Right cardiac atrium (tissue), 5 donors: ENCODE data around the gene GHRHR. TPM values are rescaled to one million over a fixed set of nuclear protein-coding genes. Genes with fewer than 3 reads are reported as not detected.
A peak's percentile ranks its signal among the peaks of the same experiment; 100 is the strongest.

Experiments used
- ATAC-seq, 2 donors: fragments of 200-7000 bp; cut with Tn5 transposase; one replicate each; pipeline versions ENCODE4 v1.8.0 to v1.9.1; 2020; ENCODE audit warnings: moderate library complexity in 2 of 2, mild to moderate bottlenecking in 1 of 2
- DNase-seq, 3 donors: peaks; one replicate each; pipeline ENCODE4 v3.0.0-alpha.2; 2020
- H3K27ac ChIP-seq: one replicate; pipeline ENCODE4 v1.5.1; 2013; ENCODE audit warnings: mild to moderate bottlenecking, low read length, control low read depth, moderate library complexity
- H3K27me3 ChIP-seq: one replicate; pipeline ENCODE4 v1.6.1; 2013; ENCODE audit not compliant: control insufficient read depth, insufficient read depth
- H3K4me1 ChIP-seq: one replicate; pipeline ENCODE4 v1.6.1; 2013; ENCODE audit warnings: low read length; ENCODE audit not compliant: control insufficient read depth, insufficient read depth
- H3K4me3 ChIP-seq: one replicate; pipeline ENCODE4 v1.5.1; 2013; ENCODE audit warnings: low read length, control low read depth
- H3K9me3 ChIP-seq: one replicate; pipeline ENCODE4 v1.6.1; 2013; ENCODE audit warnings: low read length; ENCODE audit not compliant: control insufficient read depth
- WGBS: extraction: QIAGEN DNeasy Blood & Tissue Kit; methylation state at CpG from one replicate; pipeline ENCODE4 v1.1.7; 2013; 5-methylcytosine and 5-hydroxymethylcytosine counted together
- intact Hi-C, 4 donors: fragments of 100-400 bp; cut with DNase I; formaldehyde crosslinking; loops; one replicate each; pipeline versions ENCODE4 v1.11.0 to v1.14.0; 2022 to 2023
- polyA plus RNA-seq: library from polyadenylated mRNA; stranded (reverse); fragments of 200-250 nt; gene quantifications from one replicate; pipeline ENCODE4 v1.2.3, GENCODE V29; 2013
- total RNA-seq, 4 donors: library from RNA; stranded (reverse); fragmentation: NEBNext Ultra II Directional; extraction: Animal tissue kit (Norgen Biotek cat#: 25700); gene quantifications; one replicate each; pipeline ENCODE4 v1.2.1, GENCODE V29; 2021
- donor health status: healthy with polysubstance abuse.
- donor health status: DM: no; HTN: yes; CAD: no.
- donor health status: DM: no; HTN: no; CAD: no.
- donor health status: DM: no; HTN: yes; CAD: no; lungs with severe emphysema.
- donor health status: DM: yes; HTN: yes; CAD: no.

The GHRHR gene
- total and polyA plus RNA-seq, 5 donors: not detected

DNA sequence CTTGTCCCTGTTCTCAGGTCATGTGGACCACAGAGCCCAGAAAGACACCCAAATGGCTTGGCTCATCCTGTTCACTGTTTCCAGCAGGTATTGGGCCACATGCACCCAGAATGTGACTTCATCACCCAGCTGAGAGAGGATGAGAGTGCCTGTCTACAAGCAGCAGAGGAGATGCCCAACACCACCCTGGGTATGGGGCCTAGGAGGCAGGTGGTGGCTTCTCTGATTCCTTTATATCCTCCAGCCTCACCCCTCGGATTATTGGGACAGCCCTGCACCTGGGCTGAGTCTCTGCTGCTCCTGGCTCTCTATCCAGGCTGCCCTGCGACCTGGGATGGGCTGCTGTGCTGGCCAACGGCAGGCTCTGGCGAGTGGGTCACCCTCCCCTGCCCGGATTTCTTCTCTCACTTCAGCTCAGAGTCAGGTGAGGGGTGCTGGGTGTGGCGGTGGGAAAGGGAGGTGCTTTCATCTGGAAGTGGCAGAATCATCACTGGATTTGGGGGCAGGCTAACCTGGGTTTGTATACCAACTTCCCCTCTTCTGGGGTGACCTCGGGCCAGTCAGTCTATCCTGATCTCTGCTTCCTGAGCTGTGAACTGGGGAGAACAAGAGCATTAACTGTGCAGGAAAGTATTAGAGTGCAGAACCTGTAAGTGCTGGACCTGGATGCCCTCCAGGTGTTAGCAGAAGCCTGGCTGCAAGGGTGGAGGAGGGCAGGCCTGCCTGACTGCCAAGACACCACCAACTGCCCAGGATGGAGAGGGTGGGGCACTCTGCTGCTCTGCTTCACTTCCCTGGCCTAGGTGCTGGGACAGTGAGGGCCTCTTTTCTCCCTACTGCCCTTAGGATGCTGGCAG lies 5.2 kb downstream of the GHRHR start:
- H3K4me3 ChIP-seq: no peak overlapping the region
- ATAC-seq (no peak), DNase-seq (no peak)
- intact Hi-C loops: no loop called here
- peaks cover 2% of the 10 kb centered on the region for H3K4me1 ChIP-seq
- no peaks in the 10 kb centered on the region for H3K9me3 ChIP-seq
- H3K27ac ChIP-seq: no peak overlapping the region
- no peaks in the 10 kb centered on the region for H3K27me3 ChIP-seq
- 84% methylated on average over 7 of the region's 7 CpGs for WGBS

DNA sequence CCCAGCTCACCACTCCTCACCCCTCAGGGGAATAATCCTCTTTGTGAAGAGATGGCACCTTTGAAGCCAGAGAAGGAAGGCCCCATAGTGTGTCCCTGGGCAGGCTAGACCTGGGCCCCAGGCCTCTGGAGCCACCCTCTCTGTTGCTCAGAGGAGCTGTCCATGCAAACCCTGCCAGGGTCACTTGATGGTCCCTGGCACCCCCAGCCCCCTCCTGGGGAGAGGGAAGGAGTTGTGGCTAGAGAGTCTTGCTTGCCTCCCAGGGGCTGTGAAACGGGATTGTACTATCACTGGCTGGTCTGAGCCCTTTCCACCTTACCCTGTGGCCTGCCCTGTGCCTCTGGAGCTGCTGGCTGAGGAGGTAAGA lies 5.8 kb downstream of the GHRHR start:
- H3K4me1 ChIP-seq: peaks cover 2% of the 10 kb centered on the region
- no peaks in the 10 kb centered on the region for H3K9me3 ChIP-seq
- H3K4me3 ChIP-seq: no peak overlapping the region
- WGBS: 94% methylated on average over 1 of the region's 1 CpG
- no peak overlapping the region for H3K27ac ChIP-seq
- DNase-seq (no peak), ATAC-seq (no peak)
- intact Hi-C loops: no loop called here
- no peaks in the 10 kb centered on the region for H3K27me3 ChIP-seq

DNA sequence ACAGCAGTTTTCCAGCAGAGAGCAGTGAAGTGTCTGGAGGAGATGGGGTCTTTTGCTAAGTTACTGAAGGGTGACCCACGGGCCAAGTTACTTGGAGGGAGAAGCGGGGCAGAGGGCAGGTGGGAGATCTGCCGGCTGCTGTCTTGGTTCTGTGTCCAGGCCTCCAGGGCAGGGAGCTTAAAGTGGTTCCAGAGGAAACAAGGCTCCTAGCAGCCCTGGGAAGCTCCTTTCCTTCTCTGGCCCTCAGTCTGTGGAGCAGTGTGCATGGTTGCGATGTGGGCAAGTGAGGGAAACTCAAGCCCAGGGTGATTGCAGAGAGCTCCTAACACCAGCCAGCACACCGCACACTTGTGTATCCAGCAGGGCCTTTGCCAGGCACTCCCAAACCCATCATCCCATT lies 6.3 kb downstream of the GHRHR start:
- Histone ChIP-seq H3K4me1 (peaks cover 2% of the 10 kb centered on the region), H3K4me3 (no peak overlapping the region), H3K27me3 (no peaks in the 10 kb centered on the region), H3K9me3 (no peaks in the 10 kb centered on the region), H3K27ac (no peak overlapping the region)
- no peak for DNase-seq
- intact Hi-C loops: loop anchor here in 1 of 4 donors (10.0 kb wide), 1 partner anchor 165 kb away; no protein-coding TSS in a partner anchor
- WGBS: 91% methylated on average over 5 of the region's 5 CpGs
- no peak for ATAC-seq

DNA sequence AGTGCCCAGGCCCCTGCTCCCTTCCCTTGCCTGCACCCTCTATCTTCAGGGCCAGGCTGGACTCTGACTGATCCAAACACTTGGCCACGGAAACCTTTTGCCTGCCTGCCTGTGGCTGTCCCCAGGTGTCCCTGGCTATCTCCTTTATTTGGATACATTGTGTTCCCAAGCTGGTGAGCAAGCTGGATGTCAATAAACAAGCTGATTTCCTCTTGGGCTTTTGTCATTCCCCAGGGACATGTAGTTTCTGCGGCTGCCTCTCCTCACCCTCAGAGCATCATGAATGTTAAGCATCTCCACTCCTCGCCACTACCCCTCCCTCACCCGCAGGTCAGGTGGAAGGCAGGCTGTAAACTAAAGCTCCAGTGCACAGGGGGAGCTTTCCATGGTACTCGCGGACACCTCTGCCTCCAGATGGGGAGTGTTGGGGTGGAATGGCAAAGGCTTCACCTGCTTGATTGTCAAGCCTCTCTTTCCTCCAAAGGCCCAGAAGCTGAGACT lies 6.9 kb downstream of the GHRHR start:
- Histone ChIP-seq H3K9me3 (no peaks in the 10 kb centered on the region), H3K27me3 (no peaks in the 10 kb centered on the region), H3K4me3 (no peak overlapping the region), H3K27ac (no peak overlapping the region), H3K4me1 (peaks cover 2% of the 10 kb centered on the region)
- intact Hi-C loops: loop anchor here in 1 of 4 donors (10.0 kb wide), 1 partner anchor 166 kb away; no protein-coding TSS in a partner anchor
- ATAC-seq (no peak), DNase-seq (no peak)
- 44% methylated on average over 6 of the region's 6 CpGs for WGBS

DNA sequence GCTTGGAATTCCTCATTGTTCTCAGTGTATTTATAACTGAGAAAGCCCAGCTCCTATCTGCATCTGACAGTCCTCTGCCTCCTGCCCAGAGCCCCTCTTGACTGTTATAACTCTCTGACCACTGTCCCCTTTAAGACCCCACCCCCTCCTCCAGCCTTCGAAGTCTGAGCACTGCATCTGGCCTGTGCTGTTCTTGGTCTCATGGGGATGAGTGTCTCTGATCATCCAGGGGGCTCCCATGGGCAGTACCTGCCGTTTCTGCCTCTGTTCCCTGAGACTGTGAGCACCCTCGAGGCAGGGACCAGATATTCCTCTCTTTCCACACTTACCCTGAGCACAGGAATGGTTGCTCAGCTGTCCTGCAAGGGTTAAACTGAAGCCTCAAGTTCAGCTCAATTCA lies 7.7 kb downstream of the GHRHR start:
- H3K27me3 ChIP-seq: no peaks in the 10 kb centered on the region
- H3K4me1 ChIP-seq: peaks cover 2% of the 10 kb centered on the region
- no peak overlapping the region for H3K27ac ChIP-seq
- H3K9me3 ChIP-seq: no peaks in the 10 kb centered on the region
- ATAC-seq (no peak), DNase-seq (no peak)
- 49% methylated on average over 3 of the region's 3 CpGs for WGBS
- intact Hi-C loops: loop anchor here in 1 of 4 donors (10.0 kb wide), 1 partner anchor 167 kb away; no protein-coding TSS in a partner anchor
- H3K4me3 ChIP-seq: no peak overlapping the region

DNA sequence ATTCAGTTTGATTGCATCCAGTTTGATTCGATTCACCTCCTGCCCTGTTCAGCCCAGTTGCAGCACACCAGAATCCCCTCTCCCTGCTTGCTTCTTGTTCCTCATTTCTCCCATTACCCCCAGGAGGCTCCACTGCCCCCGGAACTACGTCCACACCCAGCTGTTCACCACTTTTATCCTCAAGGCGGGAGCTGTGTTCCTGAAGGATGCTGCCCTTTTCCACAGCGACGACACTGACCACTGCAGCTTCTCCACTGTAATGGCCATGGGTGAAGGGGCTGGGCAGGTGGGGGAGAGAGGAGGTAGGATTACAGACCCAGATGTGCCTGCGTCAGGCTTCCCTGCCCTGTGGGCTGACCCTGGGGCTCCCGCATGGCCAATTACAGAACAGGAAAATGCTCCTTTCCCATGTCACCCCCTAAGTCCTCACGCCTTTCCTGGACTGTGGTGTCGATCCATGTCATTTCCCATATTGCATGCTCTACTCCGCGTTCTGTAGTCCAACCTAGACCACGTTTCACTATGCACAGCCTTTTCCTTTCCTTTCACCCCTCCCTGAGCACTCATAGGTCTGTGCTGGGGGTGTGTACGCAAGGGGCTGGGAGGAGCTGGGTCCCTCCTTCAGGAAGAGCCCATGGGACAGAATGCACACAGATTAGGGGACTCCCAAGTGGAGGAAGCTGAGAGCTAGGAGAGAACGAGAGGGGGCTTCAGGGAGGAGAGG lies 8.2 kb downstream of the GHRHR start:
- DNase-seq (no peak), ATAC-seq (peak in 1 of 2 donors; percentile 8)
- H3K27ac ChIP-seq: no peak overlapping the region
- H3K9me3 ChIP-seq: no peaks in the 10 kb centered on the region
- peaks cover 2% of the 10 kb centered on the region for H3K4me1 ChIP-seq
- no peak overlapping the region for H3K4me3 ChIP-seq
- intact Hi-C loops: loop anchor here in 1 of 4 donors (10.0 kb wide), 1 partner anchor 167 kb away; no protein-coding TSS in a partner anchor
- WGBS: 37% methylated on average over 15 of the region's 15 CpGs
- no peaks in the 10 kb centered on the region for H3K27me3 ChIP-seq

DNA sequence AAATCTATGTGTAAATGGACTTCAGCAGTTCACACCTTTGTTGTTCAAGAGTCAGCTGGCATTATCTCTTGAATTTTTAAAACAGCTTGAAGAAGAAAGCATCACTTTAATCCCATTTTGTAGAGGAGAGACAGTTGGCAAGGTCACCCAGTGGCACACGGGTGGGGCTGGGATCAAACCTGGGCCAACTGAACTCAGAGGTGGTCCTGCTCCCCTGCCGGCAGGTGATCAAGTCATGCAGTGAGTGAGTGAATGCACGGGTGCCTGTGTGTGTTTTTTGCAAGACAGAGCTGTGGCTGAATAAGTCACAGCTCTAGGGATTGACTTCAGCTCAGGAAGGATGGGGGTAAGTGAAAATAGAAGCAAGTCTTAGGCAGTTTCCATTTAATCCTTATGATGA lies 9.5 kb downstream of the GHRHR start:
- WGBS: 81% methylated on average over 3 of the region's 3 CpGs
- intact Hi-C loops: loop anchor here in 1 of 4 donors (10.0 kb wide), 1 partner anchor 168 kb away; no protein-coding TSS in a partner anchor
- no peaks in the 10 kb centered on the region for H3K9me3 ChIP-seq

DNA sequence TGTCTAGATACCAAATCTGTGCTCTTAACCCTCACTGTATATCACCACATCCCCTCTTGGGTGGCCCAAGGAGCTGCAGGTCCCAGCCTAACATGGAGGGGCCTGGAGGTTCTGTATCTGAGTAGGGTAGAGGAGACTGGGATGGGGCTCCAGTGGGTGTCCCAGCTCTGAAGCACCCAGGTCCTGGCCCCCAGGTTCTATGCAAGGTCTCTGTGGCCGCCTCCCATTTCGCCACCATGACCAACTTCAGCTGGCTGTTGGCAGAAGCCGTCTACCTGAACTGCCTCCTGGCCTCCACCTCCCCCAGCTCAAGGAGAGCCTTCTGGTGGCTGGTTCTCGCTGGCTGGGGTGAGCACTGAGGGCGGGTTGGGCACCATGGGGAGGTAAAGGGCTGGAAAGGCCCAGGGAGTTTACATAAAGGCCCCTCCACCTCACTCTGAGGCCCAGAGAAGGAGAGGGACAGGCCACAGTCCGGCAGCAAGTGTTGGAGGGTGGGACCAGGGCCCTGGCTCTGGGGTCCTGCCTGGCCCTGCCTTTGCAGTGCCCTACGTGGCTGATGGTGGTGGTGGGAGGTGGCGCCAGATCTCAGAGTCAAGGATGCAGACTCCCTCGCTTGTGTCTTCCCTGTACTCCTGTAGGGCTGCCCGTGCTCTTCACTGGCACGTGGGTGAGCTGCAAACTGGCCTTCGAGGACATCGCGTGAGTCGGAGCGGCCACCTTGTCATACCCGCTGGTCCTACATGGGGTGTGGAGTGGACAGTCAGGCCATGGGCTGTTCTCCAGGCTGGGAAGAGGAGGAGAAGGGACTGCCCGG lies 10.2 kb downstream of the GHRHR start:
- no peaks in the 10 kb centered on the region for H3K9me3 ChIP-seq
- WGBS: 93% methylated on average over 18 of the region's 18 CpGs
- no peaks in the 10 kb centered on the region for H3K27me3 ChIP-seq
- DNase-seq (no peak), ATAC-seq (no peak)
- no peak overlapping the region for H3K27ac ChIP-seq
- H3K4me3 ChIP-seq: no peak overlapping the region
- peaks cover 2% of the 10 kb centered on the region for H3K4me1 ChIP-seq
- intact Hi-C loops: loop anchor here in 2 of 4 donors (2.0 to 10.0 kb wide), 2 partner anchors 169 to 173 kb away; no protein-coding TSS in a partner anchor

More for the DNA sequence above, 9.5 kb downstream of the GHRHR start:
- DNase-seq (no peak), ATAC-seq (no peak)
- Histone ChIP-seq H3K4me1 (peaks cover 2% of the 10 kb centered on the region), H3K27ac (no peak overlapping the region), H3K27me3 (no peaks in the 10 kb centered on the region), H3K4me3 (no peak overlapping the region)

DNA sequence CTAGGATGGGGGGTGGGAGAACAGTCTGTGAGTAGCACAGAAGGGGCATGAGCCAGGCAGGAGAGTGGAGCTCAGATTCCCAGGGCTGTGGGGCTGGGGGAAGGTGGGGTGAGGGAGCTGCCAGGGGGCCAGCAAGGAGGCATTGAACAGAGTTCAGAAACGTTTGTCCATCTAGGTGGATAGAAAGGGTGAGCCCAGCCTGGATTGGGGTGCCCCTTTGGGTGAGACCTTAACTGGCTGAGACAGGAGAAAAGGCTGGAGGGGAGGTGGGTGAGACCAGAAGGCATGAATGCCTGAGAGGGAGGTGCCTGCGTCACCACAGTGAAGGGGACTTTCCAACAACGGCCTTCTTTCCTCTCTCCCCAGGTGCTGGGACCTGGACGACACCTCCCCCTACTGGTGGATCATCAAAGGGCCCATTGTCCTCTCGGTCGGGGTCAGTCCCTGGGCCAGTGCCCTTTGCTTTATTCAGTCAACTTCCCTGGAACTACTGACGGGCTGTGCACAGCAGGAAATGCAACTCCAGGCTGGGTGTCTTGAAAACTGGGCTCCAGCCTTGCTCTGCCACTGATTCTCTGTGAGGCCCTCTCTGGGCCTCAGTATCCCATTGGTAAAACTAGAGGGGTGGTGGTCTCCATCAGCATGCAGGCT lies 11.0 kb downstream of the GHRHR start:
- no peaks in the 10 kb centered on the region for H3K27me3 ChIP-seq
- H3K9me3 ChIP-seq: no peaks in the 10 kb centered on the region
- peaks cover 2% of the 10 kb centered on the region for H3K4me1 ChIP-seq
- ATAC-seq (peak; percentile 72 to 87), DNase-seq (peak; percentile 55 to 70 (median 67))
- no peak overlapping the region for H3K4me3 ChIP-seq
- intact Hi-C loops: loop anchor here in 3 of 4 donors (2.0 to 10.0 kb wide), 3 partner anchors 170 to 177 kb away; no protein-coding TSS in a partner anchor
- WGBS: 17% methylated on average over 7 of the region's 7 CpGs
- H3K27ac ChIP-seq: no peak overlapping the region
